Left renal cortex interstitium (tissue), 4 donors: Measurements from ENCODE around the gene THSD1. TPM values are rescaled to one million over a fixed set of nuclear protein-coding genes. Genes with fewer than 3 reads are reported as not detected.
A peak's percentile ranks its signal among the peaks of the same experiment; 100 is the strongest.
"Not testable (repeated sequence)": the region's sequence is repeated elsewhere in the genome, so short reads cannot be mapped to it uniquely, and the experiment has no call there.

Experiments used
- DNase-seq, 4 donors: peaks; one replicate each; pipeline ENCODE4 v3.0.0-alpha.2; 2013; ENCODE audit warnings: low read depth in 4 of 4, low spot score in 2 of 4, missing footprints in 1 of 4
- polyA plus RNA-seq, 4 donors: library from polyadenylated mRNA; unstranded; fragments of 120-200 nt; gene quantifications; one replicate each; pipeline ENCODE4 v1.2.1, GENCODE V29; 2013; ENCODE audit not compliant: insufficient read length in 4 of 4

Gene THSD1
- polyA plus RNA-seq, 4 donors: 6.4 to 8.3 (median 7.9) TPM

- not testable (repeated sequence) for DNase-seq
Observed at GRCh38 chr13:52362169-52362887, 43.6 kb downstream of the THSD1 start.

- DNase-seq: no peak
Observed at GRCh38 chr13:52361225-52361624, 44.7 kb downstream of the THSD1 start.

- peak in 3 of 4 donors; percentile 19 to 62 (median 30) for DNase-seq
Observed at GRCh38 chr13:52359534-52359933, 46.4 kb downstream of the THSD1 start.

GRCh38 chr13:52356327-52356726, 49.6 kb downstream of the THSD1 start:
- DNase-seq: no peak

- DNase-seq: no peak
Observed at GRCh38 chr13:52353193-52353592, 52.8 kb downstream of the THSD1 start.

- no peak for DNase-seq
Observed at GRCh38 chr13:52348983-52349780, 56.8 kb downstream of the THSD1 start.

GRCh38 chr13:52348071-52348470, 57.9 kb downstream of the THSD1 start:
- DNase-seq: no peak

GRCh38 chr13:52345631-52346251, 60.2 kb downstream of the THSD1 start:
- DNase-seq: no peak

GRCh38 chr13:52345048-52345447, 60.9 kb downstream of the THSD1 start:
- no peak for DNase-seq

GRCh38 chr13:52344108-52344507, 61.9 kb downstream of the THSD1 start:
- DNase-seq: no peak

GRCh38 chr13:52342203-52342602, 63.8 kb downstream of the THSD1 start:
- not testable (repeated sequence) for DNase-seq

- DNase-seq: not testable (repeated sequence)
Observed at GRCh38 chr13:52337828-52338455, 68.0 kb downstream of the THSD1 start.

- DNase-seq: not testable (repeated sequence)
Observed at GRCh38 chr13:52334107-52334506, 71.9 kb downstream of the THSD1 start.

GRCh38 chr13:52331844-52332243, 74.1 kb downstream of the THSD1 start:
- not testable (repeated sequence) for DNase-seq

Other genes with a start within 250 kb of the THSD1 start
- gene NEK3, start 246.6 kb downstream of the THSD1 start, polyA plus RNA-seq: 10 to 100 TPM; 21.1 to 47.7 (median 29.1) TPM
- gene VPS36, start 44.5 kb upstream of the THSD1 start, polyA plus RNA-seq: 10 to 100 TPM; 46.6 to 71.2 (median 52.8) TPM
- gene CKAP2, start 49.3 kb upstream of the THSD1 start, polyA plus RNA-seq: 10 to 100 TPM; 48.2 to 59.1 (median 52.5) TPM
- 10 to 100 TPM; 20.1 to 25.8 (median 21.4) TPM for gene HNRNPA1L2, start 236.3 kb upstream of the THSD1 start, polyA plus RNA-seq
- gene SUGT1, start 246.7 kb upstream of the THSD1 start, polyA plus RNA-seq: 10 to 100 TPM; 47.5 to 62.5 (median 51.3) TPM